CD14-positive monocyte (primary cell): ENCODE measurements around the gene THSD4. TPM values are rescaled to one million over a fixed set of nuclear protein-coding genes. Genes with fewer than 3 reads are reported as not detected.

Experiments
- DNase-seq, 3 donors: peaks; one replicate each; pipeline ENCODE4 v3.0.0-alpha.2; 2011 to 2022
- H2AFZ ChIP-seq: 2 replicates; pipeline ENCODE4 v1.6.0; 2012; ENCODE audit warnings: mild to moderate bottlenecking, low read depth, low read length, inconsistent platforms; ENCODE audit not compliant: insufficient read depth, poor library complexity, severe bottlenecking
- H3K27ac ChIP-seq, 2 donors: 1 replicate in 1 of 2; 2 replicates in 1 of 2; pipeline ENCODE4 v1.5.1; 2012 to 2013; ENCODE audit warnings: low read length in 2 of 2, control low read depth in 1 of 2, inconsistent platforms in 1 of 2, low read depth in 1 of 2, mild to moderate bottlenecking in 1 of 2
- H3K27me3 ChIP-seq, 2 donors: one replicate each; pipeline versions ENCODE4 v1.6.0 to v1.6.1; 2011 to 2013; ENCODE audit warnings: low read length in 2 of 2; ENCODE audit not compliant: control insufficient read depth in 2 of 2, insufficient read depth in 2 of 2
- H3K36me3 ChIP-seq, 2 donors: replicated peaks in 1 of 2; 1 replicate in 1 of 2; 2 replicates in 1 of 2; pipeline versions ENCODE4 v1.5.1 to v1.6.1; 2012 to 2013; ENCODE audit warnings: low read length in 2 of 2, control low read depth in 1 of 2, inconsistent platforms in 1 of 2, mild to moderate bottlenecking in 1 of 2; ENCODE audit not compliant: insufficient read depth in 2 of 2, control insufficient read depth in 1 of 2
- H3K4me1 ChIP-seq, 2 donors: 1 replicate in 1 of 2; 2 replicates in 1 of 2; pipeline versions ENCODE4 v1.5.1 to v1.6.1; 2012 to 2013; ENCODE audit warnings: low read length in 2 of 2, control low read depth in 1 of 2, inconsistent platforms in 1 of 2, mild to moderate bottlenecking in 1 of 2, moderate library complexity in 1 of 2; ENCODE audit not compliant: insufficient read depth in 2 of 2, control insufficient read depth in 1 of 2
- H3K4me2 ChIP-seq: replicated peaks from 2 replicates; pipeline ENCODE3; 2012; ENCODE audit warnings: low read length, moderate library complexity, mild to moderate bottlenecking; ENCODE audit not compliant: poor library complexity, severe bottlenecking; ENCODE audit errors: extremely low read depth
- H3K4me3 ChIP-seq, 3 experiments: fragments of 200-600 bp in 1 of 3; sonication (generic) in 1 of 3; replicated peaks in 1 of 3; 1 replicate in 2 of 3; 2 replicates in 1 of 3; pipeline ENCODE4 v1.5.1; 2011 to 2013; ENCODE audit warnings: low read length in 3 of 3, mild to moderate bottlenecking in 3 of 3, control low read depth in 2 of 3, low read depth in 2 of 3, inconsistent platforms in 1 of 3, moderate library complexity in 1 of 3
- H3K79me2 ChIP-seq: 2 replicates; pipeline ENCODE4 v1.6.0; 2012; ENCODE audit warnings: mild to moderate bottlenecking, control low read depth, inconsistent platforms, low read length, moderate library complexity; ENCODE audit not compliant: insufficient read depth
- H3K9ac ChIP-seq: 2 replicates; pipeline ENCODE4 v1.6.0; 2017; ENCODE audit warnings: low read length, mild to moderate bottlenecking; ENCODE audit not compliant: insufficient read depth, poor library complexity, severe bottlenecking
- H3K9me3 ChIP-seq, 2 donors: replicated peaks in 1 of 2; 1 replicate in 1 of 2; 2 replicates in 1 of 2; pipeline versions ENCODE4 v1.5.1 to v1.6.1; 2012 to 2013; ENCODE audit warnings: low read length in 2 of 2, control low read depth in 1 of 2; ENCODE audit not compliant: control insufficient read depth in 1 of 2, insufficient read depth in 1 of 2
- H4K20me1 ChIP-seq: 2 replicates; pipeline ENCODE4 v1.6.0; 2012; ENCODE audit warnings: mild to moderate bottlenecking, low read length, control low read depth, moderate library complexity; ENCODE audit not compliant: insufficient read depth
- H3K27ac Mint-ChIP-seq, 7 donors: one replicate each; pipeline ENCODE4 v1.8.0; 2020; ENCODE audit warnings: mild to moderate bottlenecking in 7 of 7, mixed read lengths in 7 of 7, moderate library complexity in 6 of 7, inconsistent platforms in 2 of 7
- H3K27me3 Mint-ChIP-seq, 3 donors: one replicate each; pipeline ENCODE4 v1.8.0; 2021 to 2022; ENCODE audit warnings: low read depth in 3 of 3, mild to moderate bottlenecking in 3 of 3, mixed read lengths in 3 of 3, moderate library complexity in 3 of 3, inconsistent platforms in 1 of 3
- H3K36me3 Mint-ChIP-seq, 2 donors: one replicate each; pipeline ENCODE4 v1.8.0; 2020; ENCODE audit warnings: mixed read lengths in 2 of 2, inconsistent platforms in 1 of 2, mild to moderate bottlenecking in 1 of 2
- H3K4me1 Mint-ChIP-seq: one replicate; pipeline ENCODE4 v1.8.0; 2020; ENCODE audit warnings: mild to moderate bottlenecking, mixed read lengths
- H3K4me3 Mint-ChIP-seq, 2 donors: one replicate each; pipeline ENCODE4 v1.8.0; 2020; ENCODE audit warnings: mild to moderate bottlenecking in 2 of 2, mixed read lengths in 2 of 2, moderate library complexity in 1 of 2
- H3K9me3 Mint-ChIP-seq, 7 donors: one replicate each; pipeline ENCODE4 v1.8.0; 2020 to 2022; ENCODE audit warnings: mixed read lengths in 7 of 7, mild to moderate bottlenecking in 6 of 7, moderate library complexity in 6 of 7, inconsistent platforms in 2 of 7
- CTCF ChIP-seq: fragments of 200-600 bp; IDR thresholded peaks from one replicate; pipeline ENCODE4 v1.8.0; 2022; ENCODE audit warnings: antibody characterized with exemption, mild to moderate bottlenecking
- WGBS: methylation state at CpG from one replicate; pipeline ENCODE4 v1.1.5; 2013; ENCODE audit warnings: missing lambda C conversion rate; ENCODE audit not compliant: insufficient coverage; 5-methylcytosine and 5-hydroxymethylcytosine counted together
- intact Hi-C, 2 donors: fragments of 100-400 bp; cut with micrococcal nuclease; formaldehyde crosslinking; loops; one replicate each; pipeline versions ENCODE4 v1.15.0 to v1.15.1; 2023
- polyA plus RNA-seq, 3 donors: library from polyadenylated mRNA; depleted of rRNA in 1 of 3; unstranded in 2 of 3; stranded (reverse) in 1 of 3; fragments of 300-500 nt in 2 of 3; fragments of >200 nt in 1 of 3; fragmentation: Illumina TruSeq in 2 of 3; gene quantifications; 1 replicate in 2 of 3; 2 replicates in 1 of 3; pipeline ENCODE4 v1.2.3, GENCODE V29; 2012 to 2021

The THSD4 gene
- polyA plus RNA-seq, 3 donors = not detected

GRCh38 chr15:71304681-71305080 lies 189.4 kb downstream of the THSD4 start:
- Mint-ChIP-seq H3K4me1 (no peaks in the 10 kb centered on the region), H3K9me3 (peaks cover 0 to 14% (median 3%) of the 10 kb centered on the region in 7 donors), H3K27me3 (peaks cover 3 to 9% (median 6%) of the 10 kb centered on the region in 3 donors), H3K36me3 (no peaks in the 10 kb centered on the region), H3K27ac (no peak overlapping the region), H3K4me3 (no peak overlapping the region)
- Histone ChIP-seq H3K27ac (no peak overlapping the region), H2AFZ (no peak overlapping the region), H3K79me2 (no peaks in the 10 kb centered on the region), H3K9me3 (no peaks in the 10 kb centered on the region), H3K9ac (no peak overlapping the region), H4K20me1 (no peaks in the 10 kb centered on the region), H3K27me3 (no peaks in the 10 kb centered on the region), H3K4me1 (no peaks in the 10 kb centered on the region), H3K4me2 (no peak overlapping the region), H3K36me3 (no peaks in the 10 kb centered on the region), H3K4me3 (no peak overlapping the region)
- no peak for TF ChIP-seq CTCF
- intact Hi-C loops = no loop called here
- no CpG with 5 or more reads among the region's 4 CpGs for WGBS
- DNase-seq = no peak

- no peak overlapping the region for H3K4me3 Mint-ChIP-seq
- H3K36me3 Mint-ChIP-seq = no peaks in the 10 kb centered on the region
- peaks cover 5 to 9% (median 6%) of the 10 kb centered on the region in 3 donors for H3K27me3 Mint-ChIP-seq
- Histone ChIP-seq H3K79me2 (no peaks in the 10 kb centered on the region), H3K27me3 (no peaks in the 10 kb centered on the region), H3K4me1 (no peaks in the 10 kb centered on the region), H3K4me3 (no peak overlapping the region), H3K4me2 (no peak overlapping the region), H3K9me3 (no peaks in the 10 kb centered on the region), H2AFZ (no peak overlapping the region), H4K20me1 (no peaks in the 10 kb centered on the region), H3K9ac (no peak overlapping the region), H3K36me3 (no peaks in the 10 kb centered on the region), H3K27ac (no peak overlapping the region)
- H3K27ac Mint-ChIP-seq = no peak overlapping the region
- H3K9me3 Mint-ChIP-seq = peaks cover 0 to 14% (median 3%) of the 10 kb centered on the region in 7 donors
- DNase-seq = no peak
- intact Hi-C loops = no loop called here
- H3K4me1 Mint-ChIP-seq = no peaks in the 10 kb centered on the region
- no peak for TF ChIP-seq CTCF
Measured at GRCh38 chr15:71306538-71306937, 191.3 kb downstream of the THSD4 start.
